B cell (primary cell): Measurements from ENCODE around the gene IRF2BPL.

Experiments
- CTCF ChIP-seq: fragments of 200-600 bp; IDR thresholded peaks from one replicate; pipeline ENCODE4 v1.8.0; 2022; ENCODE audit warnings: antibody characterized with exemption, mild to moderate bottlenecking
- EZH2 ChIP-seq: IDR thresholded peaks from 2 replicates; pipeline ENCODE4 v1.6.1; 2012; ENCODE audit warnings: borderline replicate concordance, low read depth, mild to moderate bottlenecking, moderate library complexity, low read length; ENCODE audit not compliant: insufficient read depth, poor library complexity, severe bottlenecking

- TF ChIP-seq CTCF, result no peak
- no peak for TF ChIP-seq EZH2
Measured at GRCh38 chr14:77007975-77008421, 20.5 kb downstream of the IRF2BPL start.
